GF-D8 (cell line): ENCODE measurements around the gene KLF7.
"Not testable (repeated sequence)": the region's sequence is repeated elsewhere in the genome, so short reads cannot be mapped to it uniquely, and the experiment has no call there.

Experiments used
- DNase-seq: peaks from one replicate; lab custom pipeline; 2025; lab: John Stamatoyannopoulos, UW

KLF7 gene

GRCh38 chr2:207055257-207055656 is 110.5 kb downstream of the KLF7 start:
- no peak for DNase-seq

- no peak for DNase-seq
Observed at GRCh38 chr2:207054521-207054920, 111.2 kb downstream of the KLF7 start.

GRCh38 chr2:207051385-207051965 is 114.3 kb downstream of the KLF7 start:
- no peak for DNase-seq

- DNase-seq = no peak
Observed at GRCh38 chr2:207049122-207049521, 116.6 kb downstream of the KLF7 start.

GRCh38 chr2:207048416-207048815 is 117.3 kb downstream of the KLF7 start:
- DNase-seq = no peak

- DNase-seq = no peak
Observed at GRCh38 chr2:207046724-207047123, 119.0 kb downstream of the KLF7 start.

GRCh38 chr2:207045531-207045930 is 120.2 kb downstream of the KLF7 start:
- DNase-seq = no peak

- no peak for DNase-seq
Observed at GRCh38 chr2:207044379-207045362, 121.1 kb downstream of the KLF7 start.

- DNase-seq = no peak
Observed at GRCh38 chr2:207042841-207043240, 122.9 kb downstream of the KLF7 start.

GRCh38 chr2:207041786-207042554 is 123.8 kb downstream of the KLF7 start:
- DNase-seq = no peak

GRCh38 chr2:207041279-207041678 is 124.5 kb downstream of the KLF7 start:
- DNase-seq = no peak

- DNase-seq = no peak
Observed at GRCh38 chr2:207040696-207041095, 125.1 kb downstream of the KLF7 start.

- DNase-seq = no peak
Observed at GRCh38 chr2:207039225-207039624, 126.5 kb downstream of the KLF7 start.

- DNase-seq = no peak
Observed at GRCh38 chr2:207038299-207038698, 127.4 kb downstream of the KLF7 start.

- no peak for DNase-seq
Observed at GRCh38 chr2:207037896-207038295, 127.9 kb downstream of the KLF7 start.

- DNase-seq = not testable (repeated sequence)
Observed at GRCh38 chr2:207037023-207037422, 128.7 kb downstream of the KLF7 start.

- DNase-seq = no peak
Observed at GRCh38 chr2:207035875-207036274, 129.9 kb downstream of the KLF7 start.

GRCh38 chr2:207032490-207032889 is 133.3 kb downstream of the KLF7 start:
- no peak for DNase-seq
